GM18526 (cell line): Measurements from ENCODE around the gene PRR22.
A peak's percentile ranks its signal among the peaks of the same experiment; 100 is the strongest.

Experiments used
- POLR2A ChIP-seq: IDR thresholded peaks from 3 replicates; pipeline ENCODE4 v1.6.1; 2011; ENCODE audit not compliant: insufficient read length; ENCODE audit errors: extremely low read depth

Gene PRR22

GRCh38 chr19:5784581-5785147 is at the start of gene PRR22:
PRR22 (minus strand) TSS chr19:5784746; CDS start chr19:5784660, 86 bp downstream.
- no peak for TF ChIP-seq POLR2A

- TF ChIP-seq POLR2A = no peak
These were observed 48.1 kb upstream of the PRR22 start for GRCh38 chr19:5832527-5833216.

GRCh38 chr19:5832061-5832460 is 47.5 kb upstream of the PRR22 start:
- no peak for TF ChIP-seq POLR2A

- TF ChIP-seq POLR2A = no peak
These were observed 46.6 kb upstream of the PRR22 start for GRCh38 chr19:5831159-5831558.

- TF ChIP-seq POLR2A = no peak
These were observed 45.2 kb upstream of the PRR22 start for GRCh38 chr19:5829567-5830310.

GRCh38 chr19:5828661-5829566 is 44.4 kb upstream of the PRR22 start:
- TF ChIP-seq POLR2A = no peak

GRCh38 chr19:5827891-5828660 is 43.5 kb upstream of the PRR22 start:
- peak; percentile 98 for TF ChIP-seq POLR2A

GRCh38 chr19:5827342-5827890 is 42.9 kb upstream of the PRR22 start:
- TF ChIP-seq POLR2A = no peak

GRCh38 chr19:5826531-5827341 is 42.2 kb upstream of the PRR22 start:
- no peak for TF ChIP-seq POLR2A

- TF ChIP-seq POLR2A = no peak
These were observed 40.6 kb upstream of the PRR22 start for GRCh38 chr19:5825178-5825577.

- no peak for TF ChIP-seq POLR2A
These were observed 40.2 kb upstream of the PRR22 start for GRCh38 chr19:5824751-5825150.

- no peak for TF ChIP-seq POLR2A
These were observed 39.2 kb upstream of the PRR22 start for GRCh38 chr19:5823579-5824281.
